ENCODE data around the gene DUSP6. TPM values are rescaled to one million over a fixed set of nuclear protein-coding genes. Genes with fewer than 3 reads are reported as not detected.

The DUSP6 gene
- total and polyA plus RNA-seq, 2 of the 13 experiments (the other 11 are each of a cell fraction or from before 2014, with no cell fraction given), result 40.9 to 161 TPM

DNA sequence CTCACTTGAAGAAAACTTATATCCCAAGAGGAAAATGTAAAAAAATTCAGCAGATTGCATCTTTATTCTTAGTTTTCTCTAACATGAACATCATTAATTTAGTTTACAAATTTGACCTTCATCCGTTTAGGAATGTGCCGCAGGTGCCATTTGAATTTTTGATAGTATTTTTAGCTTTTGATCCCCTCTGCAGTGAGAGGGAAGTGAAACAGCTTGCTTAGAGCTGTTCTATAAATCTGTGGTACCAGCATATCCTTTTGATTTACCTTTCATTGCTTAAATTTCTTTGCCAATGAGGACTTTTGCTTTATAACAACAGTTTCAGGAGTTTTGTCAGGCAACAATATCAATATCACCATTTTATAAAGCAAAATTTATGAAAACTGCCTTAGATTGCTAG lies 32.7 kb downstream of the DUSP6 start:
- WGBS (ENCODE audit: low lambda C conversion rate), result 84% methylated on average over 2 of the region's 2 CpGs
- Histone ChIP-seq H3K4me3 (replicated peaks in 1 of 3; ENCODE audit: insufficient read depth in 1 of 3, low read depth in 2 of 3, low read length in 3 of 3) (no peak overlapping the region), H4K20me1 (ENCODE audit: insufficient read depth, low read length) (no peaks in the 10 kb centered on the region), H3K9me3 (ENCODE audit: low read length) (no peaks in the 10 kb centered on the region), H3K27me3 (ENCODE audit: control insufficient read depth in 1 of 2, insufficient read depth in 2 of 2, low read length in 2 of 2) (no peaks in the 10 kb centered on the region; a peak in 1 of 5 replicates), H3K9ac (ENCODE audit: insufficient read depth, low read depth, low read length) (no peak overlapping the region), H3K27ac (ENCODE audit: extremely low read length, insufficient read depth, low read length) (no peak overlapping the region), H3K79me2 (ENCODE audit: insufficient read depth, low read length) (no peaks in the 10 kb centered on the region), H2AFZ (ENCODE audit: low read length) (no peak overlapping the region), H3K4me2 (ENCODE audit: low read depth, low read length) (no peak overlapping the region), H3K36me3 (replicated peaks in 1 of 2; ENCODE audit: control insufficient read depth in 1 of 2, insufficient read depth in 2 of 2, low read length in 2 of 2) (no peaks in the 10 kb centered on the region), H3K4me1 (ENCODE audit: insufficient read depth, low read length) (peaks cover 30% of the 10 kb centered on the region)
- DNase-seq (ENCODE audit: low spot score) (no peak), FAIRE-seq (no peak), ATAC-seq (no peak)
- in situ Hi-C loops (cut with HindIII; ENCODE audit: extremely low pct_ligation_motif_present, low pct_unique_long_range_greater_than_20kb), result no loop called here
- no TSS peak for BruUV-seq (replicated peaks)
- POLR2A ChIA-PET, result no interaction called here
- intact Hi-C loops (cut with micrococcal nuclease; ENCODE audit: unreplicated experiment), result no loop called here
- CTCF ChIA-PET (ENCODE audit: low intra/inter-chr PET ratio, low total read pairs), result no interaction called here
- TF ChIP-seq, protein P1, sequence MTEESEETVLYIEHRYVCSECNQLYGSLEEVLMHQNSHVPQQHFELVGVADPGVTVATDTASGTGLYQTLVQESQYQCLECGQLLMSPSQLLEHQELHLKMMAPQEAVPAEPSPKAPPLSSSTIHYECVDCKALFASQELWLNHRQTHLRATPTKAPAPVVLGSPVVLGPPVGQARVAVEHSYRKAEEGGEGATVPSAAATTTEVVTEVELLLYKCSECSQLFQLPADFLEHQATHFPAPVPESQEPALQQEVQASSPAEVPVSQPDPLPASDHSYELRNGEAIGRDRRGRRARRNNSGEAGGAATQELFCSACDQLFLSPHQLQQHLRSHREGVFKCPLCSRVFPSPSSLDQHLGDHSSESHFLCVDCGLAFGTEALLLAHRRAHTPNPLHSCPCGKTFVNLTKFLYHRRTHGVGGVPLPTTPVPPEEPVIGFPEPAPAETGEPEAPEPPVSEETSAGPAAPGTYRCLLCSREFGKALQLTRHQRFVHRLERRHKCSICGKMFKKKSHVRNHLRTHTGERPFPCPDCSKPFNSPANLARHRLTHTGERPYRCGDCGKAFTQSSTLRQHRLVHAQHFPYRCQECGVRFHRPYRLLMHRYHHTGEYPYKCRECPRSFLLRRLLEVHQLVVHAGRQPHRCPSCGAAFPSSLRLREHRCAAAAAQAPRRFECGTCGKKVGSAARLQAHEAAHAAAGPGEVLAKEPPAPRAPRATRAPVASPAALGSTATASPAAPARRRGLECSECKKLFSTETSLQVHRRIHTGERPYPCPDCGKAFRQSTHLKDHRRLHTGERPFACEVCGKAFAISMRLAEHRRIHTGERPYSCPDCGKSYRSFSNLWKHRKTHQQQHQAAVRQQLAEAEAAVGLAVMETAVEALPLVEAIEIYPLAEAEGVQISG (CRISPR knock-in tag; IDR thresholded peaks at IDR 0.05), result no peak
- TF ChIP-seq ZNF33A (CRISPR knock-in tag; IDR thresholded peaks at IDR 0.05; ENCODE audit: borderline replicate concordance), result no peak
- no peak for TF ChIP-seq ATAD3A (CRISPR knock-in tag; IDR thresholded peaks at IDR 0.05)
- TF ChIP-seq RBFOX2 (IDR thresholded peaks at IDR 0.05; ENCODE audit: low read depth, low read length), result no peak
- TF ChIP-seq REXO4 (CRISPR knock-in tag; IDR thresholded peaks at IDR 0.05; ENCODE audit: borderline replicate concordance), result no peak
- no peak for TF ChIP-seq KLF16 (CRISPR knock-in tag; IDR thresholded peaks at IDR 0.05)
- no peak for TF ChIP-seq MIXL1 (CRISPR knock-in tag; IDR thresholded peaks at IDR 0.05)
- TF ChIP-seq SP5 (CRISPR knock-in tag; IDR thresholded peaks at IDR 0.05; ENCODE audit: borderline replicate concordance, low read depth), result no peak
- no peak for TF ChIP-seq RFXAP (CRISPR knock-in tag; IDR thresholded peaks at IDR 0.05; ENCODE audit: borderline replicate concordance)
- TF ChIP-seq NFYB (CRISPR knock-in tag; IDR thresholded peaks at IDR 0.05), result no peak
- no peak for TF ChIP-seq ZNF235 (CRISPR knock-in tag; IDR thresholded peaks at IDR 0.05; ENCODE audit: borderline replicate concordance)
- TF ChIP-seq, protein P2, sequence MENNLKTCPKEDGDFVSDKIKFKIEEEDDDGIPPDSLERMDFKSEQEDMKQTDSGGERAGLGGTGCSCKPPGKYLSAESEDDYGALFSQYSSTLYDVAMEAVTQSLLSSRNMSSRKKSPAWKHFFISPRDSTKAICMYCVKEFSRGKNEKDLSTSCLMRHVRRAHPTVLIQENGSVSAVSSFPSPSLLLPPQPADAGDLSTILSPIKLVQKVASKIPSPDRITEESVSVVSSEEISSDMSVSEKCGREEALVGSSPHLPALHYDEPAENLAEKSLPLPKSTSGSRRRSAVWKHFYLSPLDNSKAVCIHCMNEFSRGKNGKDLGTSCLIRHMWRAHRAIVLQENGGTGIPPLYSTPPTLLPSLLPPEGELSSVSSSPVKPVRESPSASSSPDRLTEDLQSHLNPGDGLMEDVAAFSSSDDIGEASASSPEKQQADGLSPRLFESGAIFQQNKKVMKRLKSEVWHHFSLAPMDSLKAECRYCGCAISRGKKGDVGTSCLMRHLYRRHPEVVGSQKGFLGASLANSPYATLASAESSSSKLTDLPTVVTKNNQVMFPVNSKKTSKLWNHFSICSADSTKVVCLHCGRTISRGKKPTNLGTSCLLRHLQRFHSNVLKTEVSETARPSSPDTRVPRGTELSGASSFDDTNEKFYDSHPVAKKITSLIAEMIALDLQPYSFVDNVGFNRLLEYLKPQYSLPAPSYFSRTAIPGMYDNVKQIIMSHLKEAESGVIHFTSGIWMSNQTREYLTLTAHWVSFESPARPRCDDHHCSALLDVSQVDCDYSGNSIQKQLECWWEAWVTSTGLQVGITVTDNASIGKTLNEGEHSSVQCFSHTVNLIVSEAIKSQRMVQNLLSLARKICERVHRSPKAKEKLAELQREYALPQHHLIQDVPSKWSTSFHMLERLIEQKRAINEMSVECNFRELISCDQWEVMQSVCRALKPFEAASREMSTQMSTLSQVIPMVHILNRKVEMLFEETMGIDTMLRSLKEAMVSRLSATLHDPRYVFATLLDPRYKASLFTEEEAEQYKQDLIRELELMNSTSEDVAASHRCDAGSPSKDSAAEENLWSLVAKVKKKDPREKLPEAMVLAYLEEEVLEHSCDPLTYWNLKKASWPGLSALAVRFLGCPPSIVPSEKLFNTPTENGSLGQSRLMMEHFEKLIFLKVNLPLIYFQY (CRISPR knock-in tag; IDR thresholded peaks at IDR 0.05; ENCODE audit: borderline replicate concordance), result no peak
- no peak for TF ChIP-seq ZFYVE20 (CRISPR knock-in tag; IDR thresholded peaks at IDR 0.05; ENCODE audit: borderline replicate concordance, low read depth)
- no peak for TF ChIP-seq KDM2A (CRISPR knock-in tag; IDR thresholded peaks at IDR 0.05; ENCODE audit: borderline replicate concordance, low read depth)
- TF ChIP-seq, protein P3, sequence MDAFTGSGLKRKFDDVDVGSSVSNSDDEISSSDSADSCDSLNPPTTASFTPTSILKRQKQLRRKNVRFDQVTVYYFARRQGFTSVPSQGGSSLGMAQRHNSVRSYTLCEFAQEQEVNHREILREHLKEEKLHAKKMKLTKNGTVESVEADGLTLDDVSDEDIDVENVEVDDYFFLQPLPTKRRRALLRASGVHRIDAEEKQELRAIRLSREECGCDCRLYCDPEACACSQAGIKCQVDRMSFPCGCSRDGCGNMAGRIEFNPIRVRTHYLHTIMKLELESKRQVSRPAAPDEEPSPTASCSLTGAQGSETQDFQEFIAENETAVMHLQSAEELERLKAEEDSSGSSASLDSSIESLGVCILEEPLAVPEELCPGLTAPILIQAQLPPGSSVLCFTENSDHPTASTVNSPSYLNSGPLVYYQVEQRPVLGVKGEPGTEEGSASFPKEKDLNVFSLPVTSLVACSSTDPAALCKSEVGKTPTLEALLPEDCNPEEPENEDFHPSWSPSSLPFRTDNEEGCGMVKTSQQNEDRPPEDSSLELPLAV (CRISPR knock-in tag; conservative IDR thresholded peaks at IDR 0.05; ENCODE audit: low read depth), result no peak
- TF ChIP-seq ZNF543 (CRISPR knock-in tag; IDR thresholded peaks at IDR 0.05), result no peak
- TF ChIP-seq CENPX (CRISPR knock-in tag; IDR thresholded peaks at IDR 0.05), result no peak
